GM23248 (cell line): ENCODE results near the gene AP3D1.

Experiments
- EZH2 ChIP-seq: fragments of 200-600 bp; sonication (generic); IDR thresholded peaks from 2 replicates; pipeline ENCODE4 v1.6.1; 2018; ENCODE audit warnings: antibody characterized with exemption, mild to moderate bottlenecking; ENCODE audit not compliant: insufficient read depth, poor library complexity, severe bottlenecking
- EZH2phosphoT487 ChIP-seq: fragments of 200-600 bp; sonication (generic); IDR thresholded peaks from 2 replicates; pipeline ENCODE4 v1.6.1; 2018; ENCODE audit warnings: antibody characterized with exemption, moderate library complexity, mild to moderate bottlenecking, low read depth; ENCODE audit not compliant: insufficient read depth

GRCh38 chr19:2189880-2190279 is 38.5 kb upstream of the AP3D1 start:
- TF ChIP-seq EZH2 (no peak), EZH2phosphoT487 (no peak)
